Activated CD4-positive, alpha-beta T cell treated with anti-CD3 and anti-CD28 coated beads, Interleukin-2, amount 50 U/mL, for 1 hour (primary cell): ENCODE results near the gene CD247.
A peak's percentile ranks its signal among the peaks of the same experiment; 100 is the strongest.

Experiments
- DNase-seq: peaks from one replicate; pipeline ENCODE4 v3.0.0-alpha.2; 2020

The CD247 gene

GRCh38 chr1:167404161-167404888 lies 114.0 kb downstream of the CD247 start:
- no peak for DNase-seq

GRCh38 chr1:167401260-167401873 lies 117.0 kb downstream of the CD247 start:
- peak; percentile 40 for DNase-seq

GRCh38 chr1:167400359-167400953 lies 117.9 kb downstream of the CD247 start:
- no peak for DNase-seq

DNA sequence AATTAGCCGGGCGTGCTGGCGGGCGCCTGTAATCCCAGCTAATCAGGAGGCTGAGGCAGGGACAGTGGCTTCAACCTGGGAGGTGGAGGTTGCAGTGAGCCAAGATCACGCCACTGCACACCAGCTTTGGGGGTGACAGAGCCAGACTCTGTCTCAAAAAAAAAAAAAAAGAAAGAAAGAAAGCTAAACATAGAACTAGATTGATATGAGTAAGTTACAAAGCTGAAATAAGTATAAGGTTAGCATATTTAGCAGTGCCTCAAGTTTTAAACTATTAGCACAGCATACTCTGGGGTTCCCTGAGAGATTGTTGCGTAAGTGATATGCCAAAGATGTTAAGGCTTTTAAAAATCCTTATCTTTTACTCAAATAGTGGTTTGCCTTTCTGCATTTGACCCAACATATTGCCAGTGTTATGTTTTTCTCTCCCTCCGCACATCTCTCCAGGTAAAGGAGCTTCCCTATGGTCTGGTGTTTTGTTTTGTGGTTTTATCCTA lies 126.1 kb downstream of the CD247 start:
- no peak for DNase-seq

- DNase-seq: no peak
Observed at GRCh38 chr1:167388976-167389375, 129.4 kb downstream of the CD247 start.

DNA sequence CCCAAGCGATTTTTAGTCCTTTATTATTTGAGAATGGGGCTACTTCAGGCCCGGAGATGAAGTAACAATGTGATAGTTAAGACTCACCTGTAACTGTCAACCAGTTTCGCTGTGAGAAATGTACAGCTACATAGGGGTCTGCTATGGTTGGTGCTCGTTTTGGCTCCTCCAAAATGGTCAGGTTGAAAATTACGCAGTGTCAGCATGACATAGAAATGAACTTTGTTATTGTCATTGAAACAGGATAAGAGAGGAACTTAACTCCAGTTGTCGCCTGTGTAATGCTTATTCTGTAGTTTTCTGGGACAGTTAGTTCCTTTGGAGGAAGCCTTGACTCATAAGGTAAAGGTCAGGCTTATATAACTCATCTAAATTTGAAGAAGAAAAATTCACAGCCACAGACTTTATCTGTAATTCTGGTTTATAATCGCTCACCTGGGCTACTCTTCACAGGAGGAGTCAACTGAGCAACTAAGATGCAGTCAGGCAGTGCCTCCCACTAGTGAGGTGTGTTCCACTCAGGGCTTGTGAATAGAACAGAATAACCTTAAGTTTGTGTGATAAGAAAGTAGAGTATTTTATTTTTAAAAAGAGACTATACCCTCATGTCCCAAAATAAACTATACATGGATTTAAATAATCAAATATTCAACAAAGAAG lies 130.9 kb downstream of the CD247 start:
- no peak for DNase-seq
